Stimulated activated CD4-positive, alpha-beta T cell treated with anti-CD3 and anti-CD28 coated beads, Interleukin-2, amount 100 ng/mL, for 4 hours (primary cell): ENCODE measurements around the gene PP2D1.
A peak's percentile ranks its signal among the peaks of the same experiment; 100 is the strongest.
"Not testable (repeated sequence)": the region's sequence is repeated elsewhere in the genome, so short reads cannot be mapped to it uniquely, and the experiment has no call there.

Experiments
- DNase-seq: peaks from one replicate; pipeline ENCODE4 v3.0.0-alpha.2; 2020; ENCODE audit warnings: low read depth

Gene PP2D1

GRCh38 chr3:20039765-20040547 lies 27.9 kb upstream of the PP2D1 start, which contains the start of gene KAT2B:
KAT2B (plus strand) TSS chr3:20040446; CDS start chr3:20040478, 32 bp downstream.
- DNase-seq: peak; percentile 76

- DNase-seq: no peak
These were observed 27.4 kb upstream of the PP2D1 start for GRCh38 chr3:20039466-20039764.

- no peak for DNase-seq
These were observed 26.8 kb upstream of the PP2D1 start for GRCh38 chr3:20038699-20039465.

- no peak for DNase-seq
These were observed 25.4 kb upstream of the PP2D1 start for GRCh38 chr3:20037255-20037996.

- DNase-seq: no peak
These were observed 23.0 kb upstream of the PP2D1 start for GRCh38 chr3:20035019-20035418.

GRCh38 chr3:20031939-20032338 lies 19.9 kb upstream of the PP2D1 start:
- not testable (repeated sequence) for DNase-seq

- DNase-seq: no peak
These were observed 16.9 kb upstream of the PP2D1 start for GRCh38 chr3:20028905-20029331.

GRCh38 chr3:20027136-20027535 lies 15.1 kb upstream of the PP2D1 start:
- DNase-seq: no peak

- DNase-seq: no peak
These were observed 11.8 kb upstream of the PP2D1 start for GRCh38 chr3:20023623-20024405.

GRCh38 chr3:20022954-20023622 lies 11.0 kb upstream of the PP2D1 start:
- DNase-seq: no peak

GRCh38 chr3:20016076-20016475 lies 4.0 kb upstream of the PP2D1 start:
- not testable (repeated sequence) for DNase-seq

GRCh38 chr3:20015525-20015924 lies 3.5 kb upstream of the PP2D1 start:
- DNase-seq: no peak

- DNase-seq: no peak
These were observed 1.3 kb upstream of the PP2D1 start for GRCh38 chr3:20013396-20013795.

GRCh38 chr3:20008646-20009045 lies 3.4 kb downstream of the PP2D1 start:
- no peak for DNase-seq

- no peak for DNase-seq
These were observed 4.1 kb downstream of the PP2D1 start for GRCh38 chr3:20007960-20008359.

GRCh38 chr3:20001932-20002331 lies 10.1 kb downstream of the PP2D1 start:
- no peak for DNase-seq

- DNase-seq: no peak
These were observed 14.6 kb downstream of the PP2D1 start for GRCh38 chr3:19997502-19997901.

GRCh38 chr3:19994796-19995195 lies 17.3 kb downstream of the PP2D1 start:
- DNase-seq: no peak

GRCh38 chr3:19988904-19989303 lies 23.2 kb downstream of the PP2D1 start:
- DNase-seq: not testable (repeated sequence)

GRCh38 chr3:19972054-19972453 lies 40.0 kb downstream of the PP2D1 start:
- no peak for DNase-seq

GRCh38 chr3:19970327-19970726 lies 41.7 kb downstream of the PP2D1 start:
- no peak for DNase-seq
